ENCODE results near the gene EIF2A. TPM values are rescaled to one million over a fixed set of nuclear protein-coding genes. Genes with fewer than 3 reads are reported as not detected.
A peak's percentile ranks its signal among the peaks of the same experiment; 100 is the strongest.
"Not testable (repeated sequence)": the region's sequence is repeated elsewhere in the genome, so short reads cannot be mapped to it uniquely, and the experiment has no call there.

EIF2A gene
- 10 to 100 TPM; 66.7 to 85.1 (median 77.2) TPM for polyA plus RNA-seq

DNA sequence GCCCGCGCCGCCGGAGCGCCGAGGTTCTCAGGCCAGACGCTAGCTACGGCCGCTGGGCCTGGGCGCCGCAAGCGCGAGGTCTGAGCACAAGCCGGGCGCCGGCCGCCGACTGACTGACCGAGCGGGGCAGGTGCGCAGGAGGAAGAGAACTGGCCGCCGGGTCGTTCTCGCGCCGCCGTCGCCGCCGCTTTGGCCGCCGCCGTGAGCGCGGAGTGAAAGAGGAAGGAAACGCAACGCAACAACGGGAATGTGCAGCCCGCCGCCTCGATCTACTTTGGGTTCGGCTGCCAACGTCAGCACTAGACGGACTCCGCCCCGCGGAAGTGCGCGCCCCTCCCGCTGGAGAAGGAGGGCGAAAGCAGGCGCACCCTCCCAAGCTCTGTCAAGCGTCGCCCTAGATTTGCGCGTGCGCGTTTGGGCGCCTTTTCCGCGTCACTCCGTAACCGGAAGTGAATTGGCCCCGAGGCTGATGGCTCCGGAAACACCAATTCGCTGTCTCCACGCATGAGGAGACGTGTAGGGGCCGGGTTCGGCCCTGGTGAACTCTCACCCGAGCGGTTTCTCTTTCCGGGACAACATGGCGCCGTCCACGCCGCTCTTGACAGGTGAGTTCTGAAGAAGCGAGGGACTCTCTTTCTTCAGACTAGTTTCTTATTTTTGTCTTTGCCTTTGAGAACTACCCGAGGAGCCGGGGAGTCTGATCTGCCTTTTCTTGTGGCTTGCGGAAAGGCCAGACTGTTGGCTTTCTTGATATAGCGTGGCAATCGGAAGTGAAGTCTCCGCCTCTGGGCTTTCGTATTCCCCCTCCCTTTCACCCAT, at the start of gene EIF2A, which contains the start of gene SERP1:
EIF2A (plus strand) TSS at position 562 of the 819 bp plus-strand sequence; CDS start at position 578, 16 bp downstream.
SERP1 (minus strand) TSS at position 271 of the 819 bp plus-strand sequence. CDS start 361 bp downstream, outside the sequence.
- WGBS, 3 donors, result 0% methylated on average over 71 to 86 of the region's 86 CpGs
- H3K27ac ChIP-seq (ENCODE audit: low read depth, low read length), result peak within 1 kb of the TSS; percentile 95

DNA sequence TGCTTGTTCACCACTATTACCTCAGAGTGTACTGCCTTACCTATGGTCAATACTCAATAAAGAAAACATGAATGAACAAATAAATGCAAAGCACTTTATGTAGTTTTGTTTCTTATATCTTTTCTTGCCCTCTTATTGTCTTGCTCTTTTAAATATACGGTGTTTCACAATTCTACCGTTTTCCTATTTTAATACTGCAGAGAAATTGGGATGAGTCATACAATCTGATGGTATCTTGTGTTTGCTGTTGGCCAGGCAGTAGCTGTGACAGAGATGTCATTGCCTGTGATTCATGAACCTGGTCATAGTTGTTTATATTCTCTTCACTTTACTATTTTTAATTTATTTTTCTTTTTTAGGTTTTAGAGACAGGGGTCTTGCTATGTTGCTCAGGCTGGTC, 48.6 kb upstream of the EIF2A start:
- 49 to 72% (median 62%) methylated on average over 2 of the region's 2 CpGs for WGBS, 3 donors
- no peak overlapping the region for H3K27ac ChIP-seq (ENCODE audit: low read depth, low read length)

DNA sequence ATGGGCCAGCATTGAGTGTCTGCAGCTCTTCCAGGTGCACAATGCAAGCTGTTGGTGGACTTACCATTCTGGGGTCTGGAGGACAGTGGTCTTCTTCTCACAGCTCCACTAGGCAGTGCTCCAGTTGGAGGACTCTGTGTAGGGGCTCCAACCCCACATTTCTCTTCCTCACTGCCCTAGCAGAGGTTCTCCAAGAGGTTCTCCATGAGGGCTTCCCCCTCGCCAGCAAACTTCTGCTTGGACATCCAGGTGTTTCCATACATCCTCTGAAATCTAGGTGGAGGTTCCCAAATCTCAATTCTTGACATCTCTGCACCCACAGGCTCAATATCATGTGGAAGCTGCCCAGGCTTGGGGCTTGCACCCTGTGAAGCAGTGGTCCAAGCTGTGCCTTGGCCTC, 45.6 kb upstream of the EIF2A start:
- 95 to 100% (median 98%) methylated on average over 1 of the region's 1 CpG for WGBS, 3 donors
- not testable (repeated sequence) for H3K27ac ChIP-seq (ENCODE audit: low read depth, low read length)

DNA sequence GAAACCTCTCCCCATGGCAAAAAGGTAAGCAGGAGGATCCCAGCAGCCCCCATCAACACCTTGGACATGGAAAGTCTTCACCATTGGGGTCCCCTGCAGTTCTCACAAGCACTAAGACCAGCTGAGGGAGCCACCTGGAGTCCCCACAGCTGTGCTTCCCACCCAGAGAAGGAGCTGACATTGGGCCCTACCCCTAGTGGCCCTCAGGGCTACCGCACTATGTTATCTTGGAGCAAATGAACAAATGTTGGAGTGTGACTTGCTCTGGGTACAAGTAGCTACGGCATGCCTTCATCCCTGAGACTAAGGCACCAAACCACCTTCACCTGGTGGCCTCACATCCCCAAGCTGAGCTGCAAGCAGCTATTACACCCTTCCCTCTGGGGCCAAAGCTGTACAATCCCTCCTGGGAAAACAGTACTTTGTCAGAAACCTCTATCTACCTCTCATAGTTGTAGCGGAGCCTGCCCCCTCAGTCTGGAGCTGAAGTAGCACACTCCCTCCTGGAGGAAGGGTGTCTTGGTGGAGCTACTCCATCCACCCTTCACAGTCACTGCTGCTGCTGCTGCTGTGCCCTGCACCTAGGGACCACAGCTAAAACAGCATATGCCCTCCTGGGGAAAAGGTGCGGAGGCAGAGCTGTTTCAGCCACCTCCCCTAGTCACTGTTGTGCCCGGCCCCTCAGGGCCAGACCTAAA, 43.0 kb upstream of the EIF2A start:
- 92 to 93% (median 92%) methylated on average over 5 of the region's 5 CpGs for WGBS, 3 donors
- no peak overlapping the region for H3K27ac ChIP-seq (ENCODE audit: low read depth, low read length)

DNA sequence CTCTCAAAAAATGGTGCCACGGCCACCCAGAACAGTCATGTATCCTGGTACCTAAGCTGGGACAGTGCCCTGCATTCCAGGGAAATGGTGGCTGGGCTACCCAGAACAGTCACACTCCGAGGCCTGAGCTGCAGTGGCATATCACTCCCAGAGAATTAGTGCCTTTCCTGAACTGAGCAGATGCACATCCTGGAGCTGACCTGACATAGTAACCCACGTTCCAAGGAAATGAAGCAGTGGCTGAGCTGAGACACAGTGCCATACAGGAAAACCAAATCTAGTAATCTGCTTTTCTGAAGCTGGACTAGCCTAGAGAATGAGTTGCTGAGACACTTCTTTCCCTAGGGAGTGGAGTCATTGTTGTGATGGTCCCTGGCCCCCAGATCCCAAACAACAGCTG, 42.1 kb upstream of the EIF2A start:
- H3K27ac ChIP-seq (ENCODE audit: low read depth, low read length), result no peak overlapping the region
- 74 to 80% (median 78%) methylated on average over 3 of the region's 3 CpGs for WGBS, 3 donors

DNA sequence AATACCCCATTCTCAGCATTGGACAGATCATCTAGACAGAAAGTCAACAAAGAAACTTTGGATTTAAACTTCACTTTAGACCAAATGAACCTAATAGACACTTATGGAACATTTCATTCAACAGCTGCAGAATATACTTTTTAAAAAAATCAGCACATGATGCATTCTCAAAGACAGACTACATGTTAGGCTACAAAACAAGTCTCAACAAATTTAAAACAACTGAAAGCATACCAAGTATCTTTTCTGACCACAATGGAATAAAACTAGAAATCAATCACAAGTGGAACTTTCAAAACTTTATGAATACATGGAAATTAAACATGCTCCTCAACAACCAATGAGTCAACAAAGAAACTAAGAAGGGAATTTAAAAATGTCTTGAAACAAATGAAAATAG, 38.2 kb upstream of the EIF2A start:
- no peak overlapping the region for H3K27ac ChIP-seq (ENCODE audit: low read depth, low read length)

DNA sequence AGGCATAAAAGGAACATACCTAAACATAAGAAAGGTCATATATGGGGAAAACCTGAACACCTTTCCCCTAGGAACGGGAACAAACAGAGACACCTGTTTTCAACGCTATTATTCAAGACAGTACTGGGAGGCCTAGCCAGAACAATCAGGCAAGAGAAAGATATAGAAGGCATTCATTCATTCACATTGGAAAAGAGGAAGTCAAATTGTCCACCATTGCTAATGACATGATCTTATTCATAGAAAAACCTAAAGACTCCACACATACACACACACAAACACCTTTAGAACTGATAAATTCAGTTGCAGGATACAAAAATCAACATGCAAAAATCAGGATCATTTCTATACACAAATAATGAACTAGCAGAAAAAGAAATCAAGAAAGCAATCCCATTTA, 36.8 kb upstream of the EIF2A start:
- 86 to 96% (median 91%) methylated on average over 2 of the region's 2 CpGs for WGBS, 3 donors
- H3K27ac ChIP-seq (ENCODE audit: low read depth, low read length), result no peak overlapping the region

DNA sequence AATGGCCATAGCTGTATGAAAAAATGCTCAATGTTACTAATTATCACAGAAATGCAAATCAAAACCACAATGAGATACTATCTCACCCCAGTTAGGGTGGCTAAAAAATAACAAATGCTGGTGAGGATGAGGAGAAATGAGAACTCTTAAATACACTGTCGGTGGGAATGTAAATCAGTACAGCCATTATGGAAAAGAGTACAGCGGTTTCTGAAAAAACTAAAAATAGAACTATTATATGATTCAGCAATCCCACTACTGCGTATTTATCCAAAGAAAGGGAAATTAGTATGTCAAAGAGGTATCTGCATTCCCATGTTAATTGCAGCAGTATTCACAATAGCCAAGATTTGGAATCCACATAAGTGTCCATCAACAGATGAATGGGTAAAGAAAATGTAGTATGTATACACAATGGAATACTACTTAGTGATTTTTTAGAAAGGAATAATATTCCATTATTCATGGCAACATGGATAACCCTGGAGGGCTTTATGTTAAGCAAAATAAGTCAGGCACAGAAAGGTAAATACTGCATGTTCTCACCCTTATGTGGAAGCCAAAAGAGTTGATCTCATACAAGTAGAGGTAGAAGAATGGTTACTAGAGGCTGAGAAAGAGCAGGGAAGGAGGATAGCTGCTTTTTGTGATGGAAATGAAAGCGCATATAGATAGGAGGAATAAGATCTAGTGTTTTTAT, 35.3 kb upstream of the EIF2A start:
- 73 to 77% (median 76%) methylated on average over 4 of the region's 4 CpGs for WGBS, 3 donors
- H3K27ac ChIP-seq (ENCODE audit: low read depth, low read length), result no peak overlapping the region

DNA sequence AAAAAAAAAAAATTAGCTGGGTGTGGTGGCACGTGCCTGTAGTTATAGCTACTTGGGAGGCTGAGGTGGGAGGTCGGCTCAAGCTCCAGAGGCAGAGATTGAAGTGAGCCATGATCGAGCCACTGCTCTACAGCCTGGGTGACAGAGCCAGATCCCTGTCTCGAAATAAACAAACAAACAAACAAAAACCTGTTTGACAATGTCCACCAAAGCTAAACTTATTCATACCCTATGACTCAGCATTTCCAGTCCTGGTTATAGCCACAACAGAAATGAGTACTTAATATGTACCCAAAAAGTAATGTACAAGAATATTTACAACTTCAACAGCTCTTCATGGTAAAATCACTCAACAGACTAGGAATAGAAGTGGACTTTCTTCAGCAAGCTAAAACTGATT, 31.4 kb upstream of the EIF2A start:
- WGBS, 3 donors, result 93 to 98% (median 95%) methylated on average over 3 to 4 of the region's 4 CpGs
- no peak overlapping the region for H3K27ac ChIP-seq (ENCODE audit: low read depth, low read length)

DNA sequence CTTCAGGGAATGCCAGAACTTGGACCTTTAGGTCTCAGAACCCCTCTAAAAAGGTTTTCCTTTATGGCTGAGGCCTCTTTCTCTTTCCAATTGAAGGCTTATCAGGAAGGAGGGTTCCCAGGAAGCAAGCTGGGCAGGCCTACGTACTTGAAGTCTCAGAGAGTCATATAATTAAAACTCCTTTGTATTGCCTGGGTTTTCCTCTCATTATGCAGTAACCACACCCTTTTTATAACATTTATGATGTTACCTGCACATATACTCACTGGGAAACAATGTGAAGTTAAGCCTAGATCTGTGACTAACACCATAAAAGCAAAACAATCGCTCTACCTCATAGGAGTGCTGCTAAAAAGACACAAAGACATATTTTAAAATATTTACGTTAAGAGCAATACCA, 27.6 kb upstream of the EIF2A start:
- no peak overlapping the region for H3K27ac ChIP-seq (ENCODE audit: low read depth, low read length)
- WGBS, 3 donors, result 82 to 90% (median 86%) methylated on average over 3 of the region's 3 CpGs

DNA sequence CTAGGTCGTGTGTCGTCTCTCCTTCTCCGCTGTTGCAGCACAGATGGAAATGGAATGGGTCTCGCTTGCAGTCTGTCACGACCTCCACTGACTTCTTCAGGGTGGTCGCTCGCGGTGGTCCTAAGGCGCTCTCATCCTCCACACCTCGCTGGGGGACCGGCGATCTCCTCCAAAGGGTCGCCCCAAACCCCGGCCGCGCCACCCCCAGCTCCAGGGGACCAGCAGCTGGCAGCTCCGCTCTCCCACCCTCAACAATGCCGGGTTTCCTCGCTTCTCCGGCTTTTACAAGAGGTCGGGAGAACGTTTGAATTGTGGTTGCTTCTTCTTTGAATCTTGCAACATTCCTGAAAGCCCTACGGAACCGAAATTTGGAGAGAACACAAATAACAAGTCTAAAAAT, 26.2 kb upstream of the EIF2A start:
- 78 to 88% (median 81%) methylated on average over 24 of the region's 24 CpGs for WGBS, 3 donors

DNA sequence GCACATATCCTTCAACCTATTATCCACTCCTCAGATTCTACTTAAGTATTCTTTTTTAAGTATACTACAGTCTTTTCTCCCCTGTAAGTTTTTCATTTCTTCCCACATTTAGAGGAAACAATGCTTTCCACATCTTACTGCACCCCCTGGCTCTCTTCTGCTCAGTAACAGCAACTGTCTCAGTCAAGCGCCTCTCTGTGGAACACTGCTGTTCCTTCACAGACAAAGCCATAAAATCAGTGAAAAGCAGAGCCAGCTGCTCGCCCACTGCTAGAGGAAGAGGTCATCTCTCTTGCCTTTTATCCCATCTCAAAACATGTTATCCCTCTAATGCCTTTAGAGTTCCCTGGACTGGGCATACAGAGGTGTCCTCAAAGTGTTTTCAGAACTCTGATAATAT, 25.1 kb upstream of the EIF2A start:
- H3K27ac ChIP-seq (ENCODE audit: low read depth, low read length), result no peak overlapping the region
- WGBS, 3 donors, result 73 to 83% (median 78%) methylated on average over 2 of the region's 2 CpGs

More for the DNA sequence above, 26.2 kb upstream of the EIF2A start:
- no peak overlapping the region for H3K27ac ChIP-seq (ENCODE audit: low read depth, low read length)

DNA sequence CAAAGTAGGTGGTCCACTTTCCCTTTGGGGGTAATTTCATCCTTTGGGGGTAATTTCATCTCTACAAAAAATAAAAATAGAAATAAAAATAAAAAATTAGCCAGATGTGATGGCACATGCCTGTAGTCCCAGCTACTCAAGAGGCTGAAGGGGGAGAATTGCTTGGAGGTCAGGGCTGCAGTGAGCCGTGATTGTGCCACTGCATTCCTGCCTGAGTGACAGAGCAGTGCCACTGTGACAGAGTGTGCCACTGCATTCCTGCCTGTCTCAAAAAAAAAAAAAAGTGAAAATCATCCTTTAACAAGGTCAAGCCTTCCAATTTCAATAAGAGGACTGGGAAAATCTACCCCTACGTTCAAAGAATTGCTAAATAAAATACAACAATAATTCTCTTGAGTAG, 23.0 kb upstream of the EIF2A start:
- no peak overlapping the region for H3K27ac ChIP-seq (ENCODE audit: low read depth, low read length)
- 66 to 86% (median 85%) methylated on average over 2 of the region's 2 CpGs for WGBS, 3 donors

DNA sequence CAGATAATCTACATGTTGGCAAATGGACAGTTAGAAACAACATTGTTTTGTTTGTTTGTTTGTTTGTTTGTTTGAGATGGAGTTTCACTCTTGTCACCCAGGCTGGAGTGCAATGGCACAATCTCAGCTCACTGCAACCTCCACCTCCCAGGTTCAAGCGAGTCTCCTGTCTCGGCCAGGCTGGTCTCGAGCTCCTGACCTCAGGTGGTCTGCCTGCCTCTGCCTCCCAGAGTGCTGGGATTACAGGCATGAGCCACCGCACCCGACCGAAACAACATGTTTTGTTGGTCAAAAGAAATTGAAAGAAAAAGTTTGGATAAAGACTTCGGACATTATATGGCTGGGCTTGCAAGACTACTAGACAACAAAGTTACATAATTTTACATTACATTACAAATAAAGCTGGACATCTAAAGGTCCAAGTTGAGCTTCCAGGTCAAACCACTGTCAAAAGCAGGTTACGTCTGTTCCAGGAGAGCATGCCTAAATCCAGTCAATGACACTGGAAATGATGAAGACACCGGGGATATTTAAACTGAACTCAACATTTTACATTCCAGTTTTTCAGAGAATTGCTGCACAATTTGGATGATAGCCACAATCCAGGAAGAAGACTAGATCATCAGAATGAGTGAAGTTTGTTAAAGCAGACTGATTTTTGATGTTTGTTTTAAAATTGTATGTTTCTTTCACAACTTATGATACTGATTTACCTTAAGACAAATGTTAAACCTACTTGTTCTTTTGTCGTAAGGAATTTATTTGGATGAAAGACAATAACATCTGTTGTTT, 18.9 kb upstream of the EIF2A start:
- WGBS, 3 donors, result 60 to 72% (median 71%) methylated on average over 10 of the region's 10 CpGs
- H3K27ac ChIP-seq (ENCODE audit: low read depth, low read length), result no peak overlapping the region

DNA sequence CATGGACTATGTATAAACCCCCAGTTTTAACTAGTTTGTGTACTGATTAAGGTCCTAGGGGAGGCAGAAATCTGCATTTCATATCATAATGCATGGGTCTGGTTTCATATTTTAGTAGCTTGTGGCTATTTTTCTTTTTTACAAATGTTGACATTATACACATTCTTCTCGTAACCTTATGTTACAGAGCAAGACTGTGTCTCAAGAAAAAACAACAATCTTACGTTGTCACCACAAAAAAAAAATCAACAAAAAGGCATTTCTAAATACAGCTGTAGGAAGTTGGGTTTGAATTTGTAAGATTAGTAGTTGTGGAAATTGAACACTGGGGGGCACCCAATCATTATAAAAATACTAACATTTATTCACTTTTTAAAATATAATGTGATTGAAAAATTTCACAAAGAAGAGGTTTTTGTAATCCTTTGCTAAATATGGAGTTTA, 18.2 kb upstream of the EIF2A start:
- WGBS, 3 donors, result 10 to 18% (median 12%) methylated on average over 2 of the region's 2 CpGs
- no peak overlapping the region for H3K27ac ChIP-seq (ENCODE audit: low read depth, low read length)

DNA sequence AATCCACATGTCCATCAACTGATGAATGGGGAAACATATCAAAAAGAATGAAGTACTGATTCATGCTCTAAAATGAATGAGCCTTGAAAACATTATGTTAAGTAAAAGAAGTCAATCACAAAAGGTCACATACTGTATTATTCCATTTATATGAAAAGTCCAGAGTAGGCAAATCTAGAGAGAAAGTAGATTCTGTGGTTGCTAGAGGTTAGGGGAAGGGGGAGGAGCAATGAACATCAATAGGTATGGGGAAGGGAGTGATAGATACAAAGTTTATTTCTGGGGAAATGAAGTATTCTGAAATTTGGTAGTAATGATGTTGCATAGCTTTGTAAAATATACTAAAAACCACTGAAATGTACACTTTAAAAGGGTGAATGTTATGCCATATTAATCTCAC, 14.8 kb upstream of the EIF2A start:
- H3K27ac ChIP-seq (ENCODE audit: low read depth, low read length), result no peak overlapping the region

DNA sequence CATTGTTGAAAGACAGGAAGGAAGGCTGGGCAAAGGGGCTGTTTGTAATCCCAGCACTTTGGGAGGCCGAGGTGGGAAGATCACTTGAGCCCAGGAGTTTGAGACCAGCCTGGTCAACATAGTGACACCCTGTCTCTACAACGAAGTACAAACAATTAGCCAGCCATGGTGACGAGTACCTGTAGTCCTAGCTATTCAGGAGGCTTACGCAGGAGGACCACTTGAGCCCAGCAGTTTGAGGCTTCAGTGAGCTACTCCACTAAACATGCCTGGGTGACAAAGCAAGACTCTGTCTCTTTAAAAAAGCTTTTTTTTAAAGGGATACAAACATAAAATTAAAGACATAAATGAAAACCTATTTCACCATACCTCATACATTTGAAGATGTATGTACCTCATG, 11.4 kb upstream of the EIF2A start:
- 74 to 85% (median 77%) methylated on average over 4 of the region's 4 CpGs for WGBS, 3 donors
- H3K27ac ChIP-seq (ENCODE audit: low read depth, low read length), result no peak overlapping the region

Data from adipose tissue (tissue), 3 donors.